ENCODE results near the gene SORCS2.

DNA sequence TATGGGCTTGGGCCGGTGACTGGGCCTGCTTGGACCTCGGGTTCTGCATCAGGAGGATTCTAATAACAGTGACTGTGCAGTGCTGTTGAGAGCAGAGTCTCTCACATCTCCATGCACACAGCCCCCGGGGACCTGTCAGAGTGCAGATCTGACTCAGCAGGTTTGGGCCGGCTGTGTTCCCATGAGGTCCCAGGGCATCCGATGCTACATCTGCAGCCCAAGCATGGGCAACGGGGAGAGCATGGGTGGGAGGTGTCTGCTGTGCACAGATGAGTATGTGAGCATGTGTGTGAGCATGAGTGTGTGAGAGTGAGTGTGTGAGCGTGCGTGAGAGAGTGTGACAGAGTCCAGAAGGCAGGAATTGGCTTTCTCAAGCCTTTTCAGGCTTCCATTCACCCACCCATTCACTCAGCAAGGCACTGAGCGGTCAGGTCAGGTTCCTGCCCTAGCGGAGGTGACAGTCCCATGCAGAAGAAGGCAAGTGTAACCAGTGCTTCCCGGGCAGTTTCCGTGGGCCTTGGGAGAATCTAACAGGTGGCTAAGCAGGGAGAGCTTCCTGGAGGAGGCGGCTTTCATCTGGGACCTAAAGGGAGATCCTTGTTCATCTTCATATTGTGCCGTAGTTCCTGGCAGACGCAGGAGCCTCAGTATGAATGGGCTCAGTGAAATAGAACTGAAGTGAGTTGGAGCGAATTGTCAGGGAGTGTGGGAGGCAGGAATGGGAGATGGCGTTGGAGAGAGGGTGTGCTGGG, 62.6 kb downstream of the SORCS2 start:
- TF ChIP-seq, protein P1, sequence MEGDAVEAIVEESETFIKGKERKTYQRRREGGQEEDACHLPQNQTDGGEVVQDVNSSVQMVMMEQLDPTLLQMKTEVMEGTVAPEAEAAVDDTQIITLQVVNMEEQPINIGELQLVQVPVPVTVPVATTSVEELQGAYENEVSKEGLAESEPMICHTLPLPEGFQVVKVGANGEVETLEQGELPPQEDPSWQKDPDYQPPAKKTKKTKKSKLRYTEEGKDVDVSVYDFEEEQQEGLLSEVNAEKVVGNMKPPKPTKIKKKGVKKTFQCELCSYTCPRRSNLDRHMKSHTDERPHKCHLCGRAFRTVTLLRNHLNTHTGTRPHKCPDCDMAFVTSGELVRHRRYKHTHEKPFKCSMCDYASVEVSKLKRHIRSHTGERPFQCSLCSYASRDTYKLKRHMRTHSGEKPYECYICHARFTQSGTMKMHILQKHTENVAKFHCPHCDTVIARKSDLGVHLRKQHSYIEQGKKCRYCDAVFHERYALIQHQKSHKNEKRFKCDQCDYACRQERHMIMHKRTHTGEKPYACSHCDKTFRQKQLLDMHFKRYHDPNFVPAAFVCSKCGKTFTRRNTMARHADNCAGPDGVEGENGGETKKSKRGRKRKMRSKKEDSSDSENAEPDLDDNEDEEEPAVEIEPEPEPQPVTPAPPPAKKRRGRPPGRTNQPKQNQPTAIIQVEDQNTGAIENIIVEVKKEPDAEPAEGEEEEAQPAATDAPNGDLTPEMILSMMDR (IDR thresholded peaks at IDR 0.05), result no peak
- TF ChIP-seq EZH2 (IDR thresholded peaks at IDR 0.05; ENCODE audit: borderline replicate concordance, insufficient read depth, low read depth, low read length, poor library complexity, severe bottlenecking), result no peak
